HG03095 (cell line): ENCODE data around the gene PPP1R15B.

ENCODE experiments used
- ATAC-seq: cut with Tn5 transposase; IDR thresholded peaks from one replicate; pipeline ENCODE4 v1.9.1; 2021; ENCODE audit warnings: moderate library complexity; ENCODE audit not compliant: unreplicated experiment

PPP1R15B gene

DNA sequence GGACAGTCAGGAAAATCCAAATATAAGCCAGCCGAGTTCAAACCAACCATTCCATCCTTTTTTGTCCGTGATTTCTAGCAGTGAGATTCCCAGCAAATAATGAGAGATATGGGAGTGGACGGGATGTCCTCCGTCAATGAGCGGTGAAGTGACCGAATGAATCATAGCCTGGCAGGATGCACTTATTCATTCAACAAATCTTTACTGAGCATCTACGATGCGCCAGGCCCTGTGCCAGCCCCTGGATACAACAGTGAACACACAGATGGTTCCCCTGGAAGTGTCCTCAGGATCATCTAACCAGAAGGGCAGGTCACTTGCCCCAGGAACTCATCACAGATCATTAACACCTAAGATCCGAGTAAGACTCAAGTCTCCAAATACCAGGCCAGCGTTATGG is 43.7 kb downstream of the PPP1R15B start:
- ATAC-seq = no peak

DNA sequence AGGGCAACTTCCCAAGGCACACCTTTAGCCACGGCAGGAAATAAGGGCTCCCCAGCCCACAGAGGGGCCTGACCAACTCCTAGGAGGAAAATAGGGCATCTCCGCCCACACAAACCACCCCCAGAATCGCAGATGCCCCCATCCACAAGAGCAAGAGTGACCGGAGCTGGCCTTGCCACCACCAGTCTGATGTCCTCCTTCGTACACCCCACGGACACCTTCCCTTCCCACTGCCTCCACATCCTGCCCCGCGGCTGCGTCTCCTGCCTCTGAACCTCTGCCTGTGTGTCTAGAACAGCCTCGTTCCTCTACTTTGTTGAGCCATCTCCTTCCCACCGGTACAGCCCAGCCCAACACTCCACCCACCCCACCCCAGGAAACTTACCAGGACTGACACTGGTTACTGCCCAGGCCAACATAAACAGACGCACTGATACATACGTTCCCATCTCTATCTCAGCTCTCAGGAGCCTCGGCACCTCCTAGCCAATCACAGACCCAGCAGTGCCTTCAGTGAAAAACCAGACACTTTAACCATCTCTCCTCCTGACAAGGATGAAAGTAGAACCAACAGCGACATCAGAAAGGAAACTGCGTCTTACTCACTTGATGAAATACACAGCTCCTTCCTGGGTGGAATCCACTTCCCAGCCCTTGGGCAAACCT is 44.3 kb downstream of the PPP1R15B start:
- ATAC-seq = no peak

DNA sequence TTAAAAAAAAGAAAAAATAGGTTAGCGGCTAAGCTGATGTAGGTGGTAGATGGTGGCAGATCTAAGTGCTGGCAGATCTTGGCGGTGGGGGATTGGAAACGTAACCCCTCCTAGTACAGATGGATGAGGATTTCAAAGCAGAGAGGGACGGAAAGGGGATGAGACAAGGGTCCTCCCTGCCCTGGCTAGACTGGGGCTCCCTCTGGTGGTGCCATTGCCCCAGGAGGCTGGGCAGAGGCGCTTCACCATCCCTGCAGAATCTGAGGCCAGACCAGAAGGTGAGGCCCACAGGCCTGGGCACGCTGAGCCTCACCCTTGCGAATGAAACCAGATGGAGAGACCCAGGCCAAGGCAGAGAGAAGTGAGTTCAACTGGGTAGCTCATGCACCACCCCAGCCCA is 44.9 kb downstream of the PPP1R15B start:
- no peak for ATAC-seq

DNA sequence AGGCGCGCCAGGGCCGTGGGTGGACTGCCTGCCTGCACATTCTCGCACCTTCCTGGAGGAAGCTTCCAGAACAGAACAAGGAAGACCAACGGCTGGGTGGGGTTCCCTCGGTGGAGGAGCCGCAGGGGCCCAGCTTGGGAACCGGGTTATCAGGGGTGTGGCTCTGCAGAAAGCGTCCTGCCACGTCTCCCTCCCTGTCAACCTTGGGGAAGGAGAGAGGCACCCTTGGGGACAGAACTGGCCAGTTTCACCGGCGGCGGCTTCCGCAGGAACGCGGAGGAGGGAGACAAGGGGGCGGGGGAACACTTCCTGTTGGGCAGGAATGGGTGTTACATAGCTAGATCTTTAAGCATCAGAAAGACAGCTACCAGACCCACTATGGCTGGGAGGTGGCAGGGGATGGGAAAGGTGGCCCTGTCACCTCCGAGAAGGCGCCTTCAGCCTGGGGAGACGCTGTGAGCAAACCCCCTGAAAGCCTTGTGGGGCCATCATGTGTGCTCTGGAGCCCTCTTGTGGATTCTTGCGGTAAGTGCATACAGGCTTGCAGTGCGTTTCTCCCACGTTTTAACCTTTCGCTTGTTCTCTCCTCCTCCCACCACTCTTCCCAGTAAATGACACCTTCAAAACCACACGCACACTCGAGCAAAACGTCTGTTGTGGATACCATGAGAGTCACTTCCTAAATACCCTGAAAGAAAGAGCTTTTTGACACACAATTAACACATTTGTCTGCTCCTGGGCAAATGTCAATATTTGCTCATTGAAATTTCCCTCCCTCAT is 48.1 kb downstream of the PPP1R15B start:
- ATAC-seq = peak; percentile 61

DNA sequence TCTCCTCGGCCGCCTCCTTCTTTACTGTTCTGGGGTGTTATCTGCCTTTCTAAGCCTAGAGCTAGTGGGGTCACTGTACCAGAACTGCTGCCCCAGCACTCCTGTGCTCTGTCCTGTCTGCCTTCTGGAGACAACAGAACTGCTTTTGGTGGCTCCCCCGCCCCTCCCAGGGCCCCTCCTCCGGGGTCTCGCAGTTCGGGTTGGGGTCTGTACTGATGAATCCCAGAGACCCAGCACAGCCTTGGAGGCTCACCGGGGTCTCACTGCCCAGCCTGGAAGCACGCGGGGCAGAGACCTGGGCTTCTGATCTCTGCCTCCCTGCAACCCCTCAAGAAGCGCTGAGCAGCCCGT is 48.7 kb downstream of the PPP1R15B start:
- ATAC-seq = no peak

DNA sequence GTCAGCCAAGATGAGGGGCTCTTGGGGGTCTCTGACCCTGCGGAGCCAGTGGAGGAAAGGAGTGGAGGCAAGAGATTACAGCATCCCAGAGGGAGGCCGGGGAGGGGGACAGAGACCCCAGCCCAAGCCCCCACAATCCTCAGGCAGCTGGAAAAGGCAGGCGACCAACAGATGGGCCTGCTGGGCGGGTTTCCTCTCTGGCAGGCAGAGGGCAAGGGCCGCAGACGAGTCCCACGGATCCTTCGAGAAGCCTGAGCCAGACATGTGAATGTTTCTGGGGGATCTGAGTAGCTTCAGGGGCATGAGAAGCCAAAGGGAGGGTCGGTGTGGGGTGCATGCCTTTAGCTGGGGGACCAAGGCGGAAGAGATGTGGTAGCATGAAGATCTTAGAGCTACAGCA is 49.8 kb downstream of the PPP1R15B start:
- no peak for ATAC-seq

DNA sequence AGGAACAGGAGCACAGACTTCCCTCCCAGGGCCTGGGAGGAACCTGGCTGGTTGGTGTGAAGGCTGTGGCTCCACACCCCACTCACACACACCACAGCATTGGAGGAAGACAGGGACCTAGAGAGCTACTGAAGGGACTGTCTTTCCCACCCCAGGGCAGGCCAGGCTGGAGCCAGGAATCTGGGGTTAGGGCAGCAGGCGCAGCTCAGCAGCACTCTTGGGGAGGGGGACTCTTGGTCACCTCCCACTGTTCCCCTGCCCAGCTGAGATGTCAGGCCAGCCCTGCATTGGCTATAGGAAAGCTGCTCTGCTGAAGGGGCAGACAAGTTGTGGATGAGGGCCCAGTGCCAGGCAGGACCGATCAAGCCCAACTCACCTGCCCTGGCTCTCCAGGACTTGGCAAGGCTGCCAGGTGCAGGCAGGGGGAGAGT is 50.3 kb downstream of the PPP1R15B start:
- ATAC-seq = no peak

DNA sequence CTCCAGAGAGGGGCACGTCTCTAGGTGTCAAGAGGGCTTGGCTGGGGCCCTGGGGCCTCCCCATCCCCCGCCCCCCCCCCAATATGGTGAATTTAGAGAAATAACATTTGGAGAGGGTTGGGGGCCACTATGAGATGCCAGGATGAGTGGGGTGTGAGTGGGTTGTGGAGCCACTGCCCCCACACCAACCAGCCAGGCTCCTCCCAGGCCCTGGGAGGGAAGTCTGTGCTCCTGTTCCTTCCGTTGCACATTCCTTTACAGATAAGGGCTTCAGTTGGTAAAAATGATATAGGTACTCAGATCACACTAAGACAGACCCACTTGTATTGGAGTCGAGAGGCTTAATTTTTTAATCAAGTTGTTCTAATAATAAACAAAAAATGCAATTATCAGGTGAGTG is 51.3 kb downstream of the PPP1R15B start:
- no peak for ATAC-seq

DNA sequence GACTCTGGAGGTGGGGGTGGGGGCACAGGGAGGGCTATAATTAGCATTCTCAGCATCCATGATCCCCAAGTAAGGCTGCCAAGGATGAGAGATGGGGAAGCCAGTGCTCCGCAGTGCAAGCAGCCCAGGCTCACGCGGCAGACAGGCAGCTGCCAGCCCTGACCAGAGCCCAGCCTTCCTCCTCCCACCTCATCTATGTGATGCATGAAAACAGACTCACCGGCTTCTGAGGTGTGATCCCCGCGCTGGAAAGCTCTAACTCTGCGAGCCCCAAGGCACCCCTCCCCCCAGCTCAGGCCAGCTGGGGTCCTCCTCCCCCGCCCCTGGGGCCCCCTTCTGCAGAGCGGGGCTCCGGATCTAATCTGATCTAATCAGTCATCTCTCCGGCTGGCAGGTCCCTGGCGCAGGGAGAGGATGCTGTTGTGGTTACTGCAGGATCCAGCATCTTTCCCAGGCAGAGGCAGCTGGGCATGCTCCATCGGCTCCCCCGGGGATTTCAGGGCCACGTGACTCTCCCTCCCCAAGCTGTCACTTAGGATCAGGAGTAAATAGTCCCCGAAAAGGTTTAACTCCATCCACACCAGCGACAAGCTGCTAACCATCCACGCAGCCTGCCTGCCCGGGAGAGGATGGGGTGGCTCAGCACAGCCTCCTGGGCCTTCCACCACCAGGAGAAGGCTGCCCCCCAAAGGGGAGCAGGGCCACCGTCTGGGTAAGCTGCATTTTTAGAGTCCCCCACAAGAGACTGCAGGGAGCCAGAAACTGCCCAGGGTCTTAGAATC is 52.0 kb downstream of the PPP1R15B start, which contains the start of gene PLEKHA6:
PLEKHA6 (minus strand) TSS at position 456 of the 782 bp plus-strand sequence. CDS start 86,202 bp downstream, outside the sequence.
- ATAC-seq = no peak

DNA sequence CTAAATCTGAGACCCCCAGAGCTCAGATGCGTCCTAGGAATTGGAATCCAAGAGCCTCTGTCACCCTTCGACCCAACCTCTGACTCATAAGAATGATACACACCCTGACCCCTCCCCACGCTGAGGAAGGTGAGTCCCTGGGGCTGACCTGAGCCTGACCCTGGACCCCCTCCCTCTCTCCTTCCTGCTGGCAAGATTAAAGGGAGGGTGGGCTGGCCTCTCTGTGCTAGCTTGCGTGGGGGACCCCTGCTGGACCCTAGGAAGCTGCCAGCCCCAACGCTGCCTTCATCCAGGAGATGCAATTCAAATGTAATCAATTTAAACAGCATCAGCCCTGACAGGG is 52.5 kb downstream of the PPP1R15B start:
- ATAC-seq = no peak

DNA sequence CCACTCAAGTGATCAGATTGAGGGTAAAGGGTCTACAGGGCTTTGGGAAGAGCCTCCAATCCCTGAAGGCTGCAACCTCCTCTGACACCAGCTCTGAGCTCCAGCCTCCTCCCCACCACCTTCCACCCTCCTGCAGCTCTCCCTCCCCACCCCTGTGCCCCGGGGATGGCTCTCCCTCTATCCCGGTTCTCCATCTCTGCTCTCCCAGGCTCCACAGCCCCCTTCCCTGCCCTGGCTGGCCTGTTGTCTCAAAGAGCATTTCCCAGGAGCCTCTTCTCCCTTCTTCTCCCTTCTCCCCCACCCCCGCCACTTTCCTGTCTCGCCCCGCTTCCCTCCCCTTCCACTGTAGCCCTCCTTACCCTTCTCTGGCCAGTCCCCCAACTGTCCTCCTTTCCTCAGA is 53.0 kb downstream of the PPP1R15B start:
- no peak for ATAC-seq

DNA sequence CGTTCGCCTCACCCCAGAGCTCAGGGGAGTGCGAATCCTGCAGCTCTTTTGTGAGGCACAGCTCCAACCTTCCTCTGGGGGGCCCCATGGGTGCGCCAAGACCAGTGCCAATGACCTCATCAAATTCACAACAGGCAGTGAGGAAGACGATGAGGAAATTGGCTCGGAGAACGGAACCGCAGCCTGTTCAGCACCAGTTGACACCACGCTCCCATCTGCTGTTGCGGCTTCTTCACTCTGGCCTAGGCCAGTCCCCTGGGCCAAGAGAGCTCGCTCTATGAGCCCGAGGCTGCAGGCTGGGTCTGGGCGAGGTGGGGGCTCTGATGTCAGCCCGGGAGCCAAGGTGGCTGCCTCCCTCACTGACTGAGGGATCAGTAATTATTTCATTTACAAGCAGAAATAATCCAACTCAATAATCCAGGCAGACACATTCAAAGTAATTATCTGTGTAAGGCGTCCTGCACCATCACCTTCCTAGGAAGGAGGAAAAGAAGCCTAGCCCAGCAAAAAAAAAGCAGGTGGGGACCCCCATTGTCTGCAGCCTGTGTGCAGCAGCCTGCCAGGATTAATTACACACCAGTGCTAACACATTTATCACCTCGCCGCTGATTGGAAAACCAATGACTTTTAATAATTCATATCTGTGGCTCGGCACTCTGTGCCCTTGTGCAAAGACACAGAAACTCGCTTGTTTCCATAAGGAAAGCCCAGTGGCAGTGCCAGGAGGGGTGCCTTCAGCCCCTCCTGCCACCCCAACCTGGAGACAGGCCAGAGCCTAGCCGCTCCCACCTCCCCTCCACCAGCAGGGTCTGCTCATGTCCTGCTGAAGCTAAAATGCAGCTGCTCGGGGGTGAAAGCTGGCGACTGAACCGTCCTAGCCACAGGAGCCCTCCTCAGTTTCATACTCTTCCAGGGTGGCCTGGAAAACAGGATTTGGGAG is 53.8 kb downstream of the PPP1R15B start:
- ATAC-seq = no peak

DNA sequence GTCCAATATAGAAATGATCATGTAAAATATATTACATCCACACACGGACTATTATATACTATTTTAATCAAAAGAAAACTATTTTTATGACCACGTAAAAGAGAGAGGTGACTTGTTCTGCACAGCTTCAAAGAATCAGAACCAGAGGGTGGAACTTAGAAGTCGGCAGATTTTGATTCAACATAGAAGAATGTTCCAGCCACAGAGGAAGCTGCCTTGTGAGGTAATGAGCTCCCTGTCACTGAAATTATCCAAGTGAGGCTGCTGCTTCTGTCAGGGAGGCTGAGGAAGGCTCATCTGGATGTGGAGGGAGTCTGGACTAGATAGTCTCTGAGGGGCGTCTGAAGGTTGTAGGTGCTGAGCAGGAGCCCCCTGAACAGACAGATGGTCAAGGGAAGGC is 54.6 kb downstream of the PPP1R15B start:
- no peak for ATAC-seq

DNA sequence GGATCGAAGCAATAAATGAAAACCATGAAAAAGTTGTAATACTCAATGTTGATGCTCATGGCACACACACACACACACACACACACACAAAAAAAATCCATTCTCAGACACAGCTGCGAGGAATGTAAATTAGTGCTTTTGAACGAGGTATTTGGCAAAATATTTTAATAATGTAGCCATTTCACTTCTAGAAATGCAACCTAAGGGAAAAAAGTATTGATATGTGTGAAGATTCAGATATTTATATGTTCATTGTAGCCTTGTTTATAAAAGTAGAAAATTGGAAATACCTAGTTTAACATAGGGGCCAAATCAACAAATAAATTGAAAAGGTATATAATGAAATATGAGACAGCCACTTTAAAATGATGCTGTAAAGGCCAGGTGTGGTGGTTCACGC is 55.7 kb downstream of the PPP1R15B start:
- no peak for ATAC-seq

DNA sequence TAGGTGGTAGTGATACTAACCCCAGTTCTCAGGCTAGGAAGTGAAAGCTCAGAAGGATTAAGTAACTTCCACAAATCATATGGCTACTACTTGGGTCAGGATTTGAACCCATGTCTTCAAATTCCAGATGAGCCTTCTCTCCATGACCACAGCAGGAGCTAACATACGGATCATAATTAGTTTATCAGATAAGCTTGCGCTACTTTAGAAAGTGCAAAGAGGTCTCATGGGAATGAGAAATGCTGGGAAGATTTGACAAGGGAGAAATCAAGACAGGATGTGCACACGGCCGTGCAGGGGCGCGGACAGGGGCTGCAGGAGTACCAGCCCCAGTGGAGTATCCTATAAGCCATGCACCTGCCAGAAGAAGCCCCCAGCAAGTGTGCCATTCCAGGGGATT is 57.0 kb downstream of the PPP1R15B start:
- no peak for ATAC-seq
